ENCODE measurements around the gene FETUB. TPM values are rescaled to one million over a fixed set of nuclear protein-coding genes. Genes with fewer than 3 reads are reported as not detected.
"Not testable (repeated sequence)": the region's sequence is repeated elsewhere in the genome, so short reads cannot be mapped to it uniquely, and the experiment has no call there.

Gene FETUB
- polyA plus RNA-seq, 1 donor (not counting 4 experiments of a cell fraction or from before 2014, with no cell fraction given), result 0.25 TPM

DNA sequence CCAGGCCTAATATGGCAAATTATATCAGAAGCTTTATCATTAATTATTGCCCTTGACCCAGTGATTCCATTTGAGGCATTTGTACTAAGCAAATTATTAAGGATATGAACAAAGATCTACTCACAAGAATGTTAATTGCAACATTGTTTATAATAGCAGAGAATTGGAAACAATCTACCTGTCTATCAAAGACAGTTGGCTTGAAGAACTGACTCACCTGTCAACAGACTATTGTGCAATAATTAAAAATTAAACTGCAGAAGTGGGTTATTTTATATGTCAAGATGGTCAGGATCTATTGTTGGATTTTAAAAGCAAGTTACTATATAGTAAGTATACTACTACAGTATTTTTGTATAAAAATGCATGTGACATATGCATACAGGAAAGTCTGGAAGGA, 6.7 kb upstream of the FETUB start:
- Histone ChIP-seq H3K9me1 (ENCODE audit: control insufficient read depth, extremely low read depth, insufficient read depth, low read length) (no peaks in the 10 kb centered on the region), H3K79me2 (ENCODE audit: control insufficient read depth, insufficient read depth, low read length) (no peaks in the 10 kb centered on the region), H3K9ac (ENCODE audit: control insufficient read depth, extremely low read depth, insufficient read depth, low read length) (no peak overlapping the region), H4K20me1 (ENCODE audit: control insufficient read depth, extremely low read depth, insufficient read depth, low read length) (no peaks in the 10 kb centered on the region), H3K9me3 (ENCODE audit: control insufficient read depth, low read depth, low read length) (no peaks in the 10 kb centered on the region), H3K27ac (ENCODE audit: control insufficient read depth, insufficient read depth, low read length) (no peak overlapping the region), H3K4me1 (ENCODE audit: control insufficient read depth, extremely low read depth, insufficient read depth, low read length) (peaks cover 7% of the 10 kb centered on the region), H3K4me2 (ENCODE audit: control insufficient read depth, extremely low read depth, insufficient read depth, low read depth, low read length) (no peak overlapping the region), H3K36me3 (ENCODE audit: control insufficient read depth in 2 of 2, extremely low read depth in 1 of 2, insufficient read depth in 2 of 2, low read length in 2 of 2) (no peaks in the 10 kb centered on the region), H2AFZ (ENCODE audit: control insufficient read depth, low read length) (no peak overlapping the region), H3K4me3 (ENCODE audit: control insufficient read depth in 2 of 3, extremely low read depth in 1 of 3, insufficient read depth in 2 of 3, low read depth in 1 of 3, low read length in 3 of 3) (no peak overlapping the region), H3K27me3 (ENCODE audit: control insufficient read depth, extremely low read depth, insufficient read depth, low read length) (no peaks in the 10 kb centered on the region)
- DNase-seq (ENCODE audit: low read depth, low spot score) (no peak), FAIRE-seq (no peak)
- no peak for TF ChIP-seq EZH2 (IDR thresholded peaks at IDR 0.05; ENCODE audit: low read length)
- TF ChIP-seq, protein P1, sequence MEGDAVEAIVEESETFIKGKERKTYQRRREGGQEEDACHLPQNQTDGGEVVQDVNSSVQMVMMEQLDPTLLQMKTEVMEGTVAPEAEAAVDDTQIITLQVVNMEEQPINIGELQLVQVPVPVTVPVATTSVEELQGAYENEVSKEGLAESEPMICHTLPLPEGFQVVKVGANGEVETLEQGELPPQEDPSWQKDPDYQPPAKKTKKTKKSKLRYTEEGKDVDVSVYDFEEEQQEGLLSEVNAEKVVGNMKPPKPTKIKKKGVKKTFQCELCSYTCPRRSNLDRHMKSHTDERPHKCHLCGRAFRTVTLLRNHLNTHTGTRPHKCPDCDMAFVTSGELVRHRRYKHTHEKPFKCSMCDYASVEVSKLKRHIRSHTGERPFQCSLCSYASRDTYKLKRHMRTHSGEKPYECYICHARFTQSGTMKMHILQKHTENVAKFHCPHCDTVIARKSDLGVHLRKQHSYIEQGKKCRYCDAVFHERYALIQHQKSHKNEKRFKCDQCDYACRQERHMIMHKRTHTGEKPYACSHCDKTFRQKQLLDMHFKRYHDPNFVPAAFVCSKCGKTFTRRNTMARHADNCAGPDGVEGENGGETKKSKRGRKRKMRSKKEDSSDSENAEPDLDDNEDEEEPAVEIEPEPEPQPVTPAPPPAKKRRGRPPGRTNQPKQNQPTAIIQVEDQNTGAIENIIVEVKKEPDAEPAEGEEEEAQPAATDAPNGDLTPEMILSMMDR (optimal IDR thresholded peaks at IDR 0.05 in 1 of 3, IDR thresholded peaks at IDR 0.05 in 1 of 3, conservative IDR thresholded peaks at IDR 0.05 in 1 of 3; ENCODE audit: extremely low read depth in 1 of 3, insufficient read depth in 2 of 3, low read length in 3 of 3), result no peak
- dilution Hi-C loops (cut with MboI; ENCODE audit: extremely low pct_ligation_motif_present, low sequenced_read_pairs), result no loop called here

DNA sequence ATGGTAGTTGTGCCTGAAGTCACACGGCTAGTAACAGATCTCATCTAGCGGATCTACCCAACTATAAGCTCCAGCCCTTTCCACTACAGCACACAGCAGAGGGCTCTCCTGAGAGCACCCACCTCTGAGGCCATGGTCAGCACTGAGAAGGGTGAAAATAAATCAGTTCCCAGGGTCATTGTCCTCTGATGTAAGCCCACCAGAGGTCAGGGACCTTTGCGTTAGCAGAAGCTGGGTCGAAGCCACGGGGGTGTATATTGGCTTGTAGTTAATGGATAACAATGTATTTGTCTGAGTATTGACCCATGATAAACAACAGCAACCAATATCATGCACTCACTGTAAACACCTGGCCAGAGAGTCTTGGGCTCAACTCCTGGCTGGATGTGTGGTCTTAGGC, 6.0 kb upstream of the FETUB start:
- H3K4me2 ChIP-seq (ENCODE audit: control insufficient read depth, extremely low read depth, insufficient read depth, low read depth, low read length); H3K79me2 ChIP-seq (ENCODE audit: control insufficient read depth, insufficient read depth, low read length); H3K4me1 ChIP-seq (ENCODE audit: control insufficient read depth, extremely low read depth, insufficient read depth, low read length); FAIRE-seq; H3K9me3 ChIP-seq (ENCODE audit: control insufficient read depth, low read depth, low read length); H3K27me3 ChIP-seq (ENCODE audit: control insufficient read depth, extremely low read depth, insufficient read depth, low read length); H3K9me1 ChIP-seq (ENCODE audit: control insufficient read depth, extremely low read depth, insufficient read depth, low read length); DNase-seq (ENCODE audit: low read depth, low spot score); H4K20me1 ChIP-seq (ENCODE audit: control insufficient read depth, extremely low read depth, insufficient read depth, low read length); H3K36me3 ChIP-seq (ENCODE audit: control insufficient read depth in 2 of 2, extremely low read depth in 1 of 2, insufficient read depth in 2 of 2, low read length in 2 of 2); dilution Hi-C loops (cut with MboI; ENCODE audit: extremely low pct_ligation_motif_present, low sequenced_read_pairs); H2AFZ ChIP-seq (ENCODE audit: control insufficient read depth, low read length); H3K4me3 ChIP-seq (ENCODE audit: control insufficient read depth in 2 of 3, extremely low read depth in 1 of 3, insufficient read depth in 2 of 3, low read depth in 1 of 3, low read length in 3 of 3); H3K9ac ChIP-seq (ENCODE audit: control insufficient read depth, extremely low read depth, insufficient read depth, low read length); H3K27ac ChIP-seq (ENCODE audit: control insufficient read depth, insufficient read depth, low read length): not testable (repeated sequence)

DNA sequence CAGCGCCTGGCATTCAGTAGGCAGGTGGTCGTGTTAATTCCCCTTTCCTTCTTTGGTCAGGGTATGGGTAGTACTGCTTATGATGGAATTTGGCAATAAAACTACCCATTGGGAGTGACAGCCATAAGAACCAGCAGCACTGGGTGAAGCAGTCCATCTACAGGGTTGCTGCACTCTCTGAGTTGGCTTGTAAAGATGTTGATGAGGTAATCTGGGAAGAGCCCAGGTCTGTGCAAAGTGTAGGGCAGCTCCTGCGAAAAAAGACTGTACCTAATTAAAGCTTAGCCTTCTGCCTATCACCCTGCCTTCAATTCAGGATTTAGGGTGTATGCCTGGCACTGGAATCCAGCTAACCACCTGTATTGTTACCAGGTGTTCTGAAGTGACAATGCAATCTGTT, 4.7 kb upstream of the FETUB start:
- Histone ChIP-seq H3K27ac (ENCODE audit: control insufficient read depth, insufficient read depth, low read length) (no peak overlapping the region), H3K4me1 (ENCODE audit: control insufficient read depth, extremely low read depth, insufficient read depth, low read length) (peaks cover 21% of the 10 kb centered on the region), H3K9me3 (ENCODE audit: control insufficient read depth, low read depth, low read length) (no peaks in the 10 kb centered on the region), H3K9me1 (ENCODE audit: control insufficient read depth, extremely low read depth, insufficient read depth, low read length) (no peaks in the 10 kb centered on the region), H3K27me3 (ENCODE audit: control insufficient read depth, extremely low read depth, insufficient read depth, low read length) (no peaks in the 10 kb centered on the region), H3K4me3 (ENCODE audit: control insufficient read depth in 2 of 3, extremely low read depth in 1 of 3, insufficient read depth in 2 of 3, low read depth in 1 of 3, low read length in 3 of 3) (no peak overlapping the region), H3K4me2 (ENCODE audit: control insufficient read depth, extremely low read depth, insufficient read depth, low read depth, low read length) (no peak overlapping the region), H4K20me1 (ENCODE audit: control insufficient read depth, extremely low read depth, insufficient read depth, low read length) (no peaks in the 10 kb centered on the region), H3K9ac (ENCODE audit: control insufficient read depth, extremely low read depth, insufficient read depth, low read length) (no peak overlapping the region), H3K79me2 (ENCODE audit: control insufficient read depth, insufficient read depth, low read length) (no peaks in the 10 kb centered on the region), H3K36me3 (ENCODE audit: control insufficient read depth in 2 of 2, extremely low read depth in 1 of 2, insufficient read depth in 2 of 2, low read length in 2 of 2) (no peaks in the 10 kb centered on the region), H2AFZ (ENCODE audit: control insufficient read depth, low read length) (no peak overlapping the region)
- dilution Hi-C loops (cut with MboI; ENCODE audit: extremely low pct_ligation_motif_present, low sequenced_read_pairs), result no loop called here
- FAIRE-seq (no peak), DNase-seq (ENCODE audit: low read depth, low spot score) (no peak)
- no peak for TF ChIP-seq EZH2 (IDR thresholded peaks at IDR 0.05; ENCODE audit: low read length)
- TF ChIP-seq, protein P1 (optimal IDR thresholded peaks at IDR 0.05 in 1 of 3, IDR thresholded peaks at IDR 0.05 in 1 of 3, conservative IDR thresholded peaks at IDR 0.05 in 1 of 3; ENCODE audit: extremely low read depth in 1 of 3, insufficient read depth in 2 of 3, low read length in 3 of 3), result no peak

Data from keratinocyte (primary cell).